H4 (cell line): ENCODE data around the gene DNAH10. TPM values are rescaled to one million over a fixed set of nuclear protein-coding genes. Genes with fewer than 3 reads are reported as not detected.

Source experiments
- DNase-seq: peaks from one replicate; pipeline ENCODE4 v3.0.0-alpha.2; 2015; ENCODE audit warnings: low spot score
- total RNA-seq: library from RNA; depleted of rRNA; stranded (reverse); fragments of >200 nt; shearing (Covaris generic); gene quantifications from 2 replicates; pipeline ENCODE4 v1.2.3, GENCODE V29; 2014

DNAH10 gene
- total RNA-seq, 1 experiment from 2014 or later = 0.17 TPM

GRCh38 chr12:123790905-123791467 lies 28.9 kb downstream of the DNAH10 start:
- DNase-seq = no peak

DNA sequence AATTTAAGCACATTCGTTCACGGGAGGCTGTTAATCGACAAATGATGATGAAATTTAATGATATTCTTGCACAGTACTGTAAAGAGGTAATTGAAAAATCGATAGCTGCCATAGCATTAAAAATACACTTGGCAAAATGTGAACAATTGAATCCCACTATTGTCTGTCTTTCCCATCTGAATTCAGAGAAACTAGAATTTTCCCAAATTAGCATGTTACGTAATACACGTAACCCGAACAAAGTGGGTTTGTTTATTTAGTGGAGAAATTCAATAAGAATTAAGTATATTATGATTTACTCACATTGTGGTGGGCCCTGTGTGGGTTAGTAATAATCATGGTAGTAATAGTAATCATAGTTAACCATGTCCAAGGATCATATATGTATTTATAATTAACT lies 31.9 kb downstream of the DNAH10 start:
- DNase-seq = no peak

DNA sequence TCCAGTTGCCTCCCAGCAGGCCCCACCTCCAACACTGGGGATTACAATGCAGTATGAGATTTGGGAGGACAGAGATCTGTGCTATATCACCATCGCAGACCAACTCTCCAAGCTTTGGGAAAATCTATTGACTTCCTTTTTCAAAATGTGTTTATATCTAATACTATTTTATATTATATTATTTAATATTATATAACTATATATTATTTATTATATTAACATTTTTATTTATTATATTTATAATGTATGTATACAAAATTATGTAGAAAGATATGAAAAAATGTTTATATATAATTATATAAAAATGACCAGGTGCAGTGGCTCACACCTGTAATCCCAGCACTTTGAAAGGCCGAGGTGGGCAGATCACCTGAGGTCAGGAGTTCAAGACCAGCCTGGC lies 36.4 kb downstream of the DNAH10 start:
- no peak for DNase-seq

- DNase-seq = no peak
Observed at GRCh38 chr12:123799227-123799626, 37.1 kb downstream of the DNAH10 start.

- DNase-seq = no peak
Observed at GRCh38 chr12:123801573-123802178, 39.6 kb downstream of the DNAH10 start.

DNA sequence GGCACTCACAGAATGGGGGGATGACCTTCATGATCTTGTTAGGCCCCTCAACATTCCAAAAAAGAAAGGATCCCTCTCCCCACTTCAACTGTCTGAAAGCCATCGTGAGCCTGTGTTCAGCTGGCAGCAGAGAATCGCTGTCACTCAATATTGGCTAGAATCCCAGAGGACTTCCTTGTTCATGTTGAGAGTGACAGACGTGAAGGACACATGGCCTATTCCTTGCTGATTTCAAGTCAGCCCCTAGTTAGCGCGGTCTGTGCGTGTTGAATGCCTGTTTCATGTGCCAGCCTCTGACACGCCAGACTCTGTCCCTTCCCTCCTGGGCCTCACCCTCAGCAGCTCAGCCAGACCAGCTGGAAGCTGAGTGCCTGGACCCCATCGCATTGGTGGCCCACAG lies 43.1 kb downstream of the DNAH10 start:
- DNase-seq = no peak

DNA sequence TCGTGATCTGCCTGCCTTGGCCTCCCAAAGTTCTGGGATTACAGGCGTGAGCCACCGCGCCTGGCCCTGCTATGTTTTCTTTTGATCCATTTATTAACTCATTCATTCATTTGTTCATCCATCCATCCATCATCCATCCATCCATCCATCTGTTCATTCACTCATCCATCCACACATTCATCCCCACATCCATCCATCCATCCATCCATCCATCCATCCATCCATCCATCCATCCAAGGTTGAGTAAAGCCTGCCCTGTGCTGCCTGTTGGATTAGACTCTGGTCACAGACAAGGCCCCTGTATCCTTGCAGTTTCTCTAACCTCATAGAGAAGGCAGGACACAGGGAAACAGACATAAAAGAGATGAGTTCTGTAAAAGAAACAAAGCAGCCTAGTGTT lies 44.9 kb downstream of the DNAH10 start:
- DNase-seq = no peak

GRCh38 chr12:123807670-123808069 lies 45.6 kb downstream of the DNAH10 start:
- DNase-seq = peak; percentile 49

DNA sequence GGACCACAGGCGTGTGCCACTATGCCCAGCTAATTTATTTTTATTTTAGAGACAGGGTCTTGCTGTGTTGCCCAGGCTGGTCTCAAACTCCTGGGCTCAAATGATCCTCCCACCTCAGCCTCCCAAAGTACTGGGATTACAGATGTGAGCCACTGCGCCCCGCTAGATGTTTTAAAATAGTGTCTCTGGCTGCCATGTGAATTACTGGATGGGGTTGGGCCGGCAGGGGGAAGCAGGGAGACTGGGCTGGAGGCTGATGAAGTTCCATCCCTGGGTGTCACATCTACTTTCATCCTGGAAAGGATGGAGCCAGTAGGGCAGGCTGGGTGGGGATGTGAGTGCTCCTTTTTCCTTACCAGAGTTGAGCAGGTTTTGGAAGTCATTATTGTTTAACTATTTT lies 46.1 kb downstream of the DNAH10 start:
- peak; percentile 29 for DNase-seq

GRCh38 chr12:123813349-123813748 lies 51.2 kb downstream of the DNAH10 start:
- DNase-seq = peak; percentile 67

DNA sequence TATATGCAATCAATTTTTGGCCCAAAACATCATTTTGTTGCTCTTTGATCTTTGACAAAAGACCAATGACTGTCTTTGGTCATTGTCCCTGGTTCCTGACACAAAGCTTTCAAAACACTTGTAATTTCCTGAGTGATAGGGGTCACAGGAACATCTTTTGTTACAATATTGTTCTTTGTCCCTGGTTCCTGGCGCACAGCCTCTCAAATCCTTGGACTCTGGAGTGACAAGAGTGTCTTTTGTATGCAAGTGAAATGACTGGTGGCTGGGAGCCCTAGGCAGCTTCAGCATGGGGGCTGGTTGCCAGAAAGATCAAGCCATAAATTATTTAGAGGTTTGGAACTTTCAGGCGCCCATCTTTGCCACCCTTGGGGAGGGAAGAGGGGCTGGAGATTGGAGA lies 53.9 kb downstream of the DNAH10 start:
- no peak for DNase-seq

DNA sequence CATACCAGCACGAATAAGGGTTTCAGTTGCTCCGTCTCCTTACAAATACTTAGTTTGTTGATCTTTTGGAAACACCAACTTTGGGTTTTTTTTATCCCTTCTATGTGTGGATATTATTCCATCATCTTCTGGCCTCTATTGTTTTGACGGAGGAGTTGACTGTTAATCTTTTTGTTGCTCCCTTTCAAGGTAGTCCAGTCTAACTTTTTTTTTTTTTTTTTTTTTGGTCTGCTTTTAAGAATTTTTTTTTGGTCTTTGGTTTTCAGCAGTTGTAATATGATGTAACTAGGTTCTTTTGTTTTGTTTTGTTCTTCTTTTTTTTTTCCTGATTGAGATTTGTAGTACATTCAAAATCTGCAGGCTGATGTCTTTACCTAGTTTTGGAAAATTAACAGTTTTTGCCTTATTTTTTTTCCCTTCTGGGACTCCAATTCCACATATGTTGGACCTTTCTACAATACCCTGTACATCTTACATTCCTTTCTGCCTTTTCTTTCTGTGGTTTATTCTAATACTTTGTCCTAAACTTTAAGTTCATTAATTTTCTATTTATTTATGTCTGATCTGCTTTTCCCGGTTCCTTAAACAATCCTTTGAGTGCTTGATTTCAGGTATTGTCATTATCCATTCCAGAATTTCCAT lies 54.9 kb downstream of the DNAH10 start:
- DNase-seq = no peak

DNA sequence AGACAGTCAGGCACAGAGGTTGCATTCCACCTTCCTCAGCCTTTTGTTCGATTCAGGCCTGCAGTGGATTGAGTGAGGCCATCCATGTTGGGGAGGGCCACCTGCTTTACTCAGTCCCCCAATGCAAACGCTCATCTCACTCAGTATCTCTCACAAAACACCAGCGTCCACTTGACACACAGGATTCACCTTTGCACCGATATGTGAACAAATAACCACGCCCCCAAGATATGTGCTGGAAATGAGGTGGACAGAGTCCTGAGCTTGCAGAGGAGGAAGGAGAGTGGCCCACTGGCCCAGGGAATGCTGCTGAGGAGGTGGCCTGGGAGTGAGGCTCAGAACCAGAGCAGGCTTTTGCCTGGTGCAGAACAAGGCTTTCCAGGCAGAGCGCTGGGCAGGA lies 60.7 kb downstream of the DNAH10 start:
- DNase-seq = no peak

- no peak for DNase-seq
Observed at GRCh38 chr12:123828120-123828519, 66.0 kb downstream of the DNAH10 start.

DNA sequence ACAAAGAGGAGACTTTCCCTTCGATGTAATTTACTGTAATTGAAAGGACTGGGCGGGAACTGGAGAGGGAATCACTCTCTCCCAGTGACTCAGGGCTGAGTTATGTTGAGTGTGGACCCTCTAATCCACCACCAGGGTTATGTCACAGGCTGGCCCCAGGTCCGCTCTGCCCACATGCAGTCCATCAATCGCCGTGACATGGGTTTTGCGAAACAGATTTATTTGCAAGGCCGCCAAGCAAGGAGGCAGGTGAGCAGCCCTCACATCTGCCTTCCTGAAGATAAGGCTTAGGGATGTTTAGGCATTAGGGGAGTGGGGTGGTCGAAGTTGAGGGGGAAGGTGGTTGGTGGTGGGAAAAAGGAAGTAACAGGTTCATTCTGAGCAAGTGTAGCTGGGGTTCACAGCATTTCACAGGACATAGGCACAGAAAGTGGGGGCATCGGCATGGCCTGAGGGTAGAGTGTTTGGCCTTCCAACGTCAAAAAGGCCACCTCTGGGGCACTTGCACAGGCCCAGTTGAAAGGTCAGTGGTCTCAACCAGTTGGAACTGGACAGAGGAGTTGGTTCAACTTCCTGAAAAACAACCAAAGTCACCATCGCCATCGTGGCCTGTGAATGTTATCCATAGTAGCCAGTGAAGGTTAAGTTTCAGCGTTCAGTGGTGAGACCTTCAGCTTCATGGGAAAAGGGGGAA lies 66.9 kb downstream of the DNAH10 start:
- DNase-seq = no peak

GRCh38 chr12:123829561-123829960 lies 67.5 kb downstream of the DNAH10 start:
- no peak for DNase-seq

DNA sequence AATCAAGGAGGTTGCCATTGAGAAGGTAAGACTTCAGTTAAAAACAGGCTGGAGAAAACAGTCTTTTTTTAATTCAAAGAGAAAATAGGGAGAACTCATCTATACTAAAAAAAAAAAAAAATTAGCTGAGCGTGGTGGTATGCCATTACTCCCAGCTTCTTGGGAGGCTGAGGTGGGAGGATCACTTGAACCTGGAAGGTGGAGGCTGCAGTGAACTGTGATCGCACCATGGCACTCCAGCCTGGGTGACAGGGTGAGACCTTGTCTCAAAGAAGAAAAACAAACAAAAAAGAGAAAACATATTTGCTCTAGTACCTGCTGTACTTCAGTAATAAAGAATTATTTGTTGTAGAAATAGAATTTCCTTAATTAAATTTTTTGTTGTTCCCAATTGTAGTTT lies 68.6 kb downstream of the DNAH10 start:
- DNase-seq = no peak

DNA sequence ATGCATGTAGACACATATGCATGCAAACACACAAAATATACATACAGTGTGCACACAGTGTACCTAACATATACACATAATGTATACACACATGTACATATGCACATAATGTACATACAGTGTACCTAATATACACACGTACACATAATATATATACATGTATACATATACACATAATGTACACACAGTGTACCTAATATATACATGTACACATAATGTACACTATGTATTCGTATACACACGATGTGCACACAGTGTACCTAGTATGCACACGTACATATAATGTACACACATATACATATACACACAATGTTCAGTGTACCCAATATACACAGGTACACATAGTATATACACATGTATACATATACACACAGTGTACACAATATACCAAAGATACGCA lies 70.0 kb downstream of the DNAH10 start:
- no peak for DNase-seq

DNA sequence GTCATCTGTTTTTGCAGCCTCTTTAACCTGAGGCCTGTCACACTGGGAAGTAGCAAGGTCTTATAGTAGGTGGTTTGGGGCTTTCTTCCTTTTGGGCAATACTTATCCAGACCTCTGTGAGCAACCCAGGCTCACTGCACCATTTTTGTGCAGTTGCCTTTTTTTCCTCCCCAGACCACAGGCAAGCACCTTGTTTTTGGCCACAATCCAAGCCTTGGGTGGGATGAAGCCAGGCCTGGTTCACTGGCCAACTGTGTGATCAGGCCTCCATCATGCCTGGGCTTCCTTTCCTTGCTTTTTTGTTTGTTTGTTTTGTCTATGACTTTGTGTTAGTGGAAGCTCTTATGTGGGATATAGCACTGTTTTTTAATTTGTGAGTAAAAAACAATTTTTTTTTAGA lies 71.7 kb downstream of the DNAH10 start:
- no peak for DNase-seq

DNA sequence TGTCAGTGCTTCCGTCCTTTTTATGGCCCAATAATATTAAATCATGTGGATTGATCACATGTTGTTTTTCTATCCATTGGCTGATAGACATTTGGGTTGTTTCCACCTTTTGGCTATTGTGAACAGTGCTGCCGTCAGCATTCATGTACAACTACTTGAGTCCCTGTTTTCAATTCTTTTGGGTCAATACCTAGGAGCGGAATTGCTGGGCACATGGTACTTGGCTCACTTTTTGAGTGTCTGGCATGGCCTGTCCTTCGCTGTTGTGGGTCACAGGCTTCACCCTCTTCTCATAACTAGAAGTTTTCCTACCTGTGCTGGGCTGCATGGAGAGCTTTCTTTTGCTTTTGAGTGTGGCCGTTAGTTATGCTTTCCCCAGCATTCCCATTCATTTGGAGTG lies 72.7 kb downstream of the DNAH10 start:
- DNase-seq = no peak

DNA sequence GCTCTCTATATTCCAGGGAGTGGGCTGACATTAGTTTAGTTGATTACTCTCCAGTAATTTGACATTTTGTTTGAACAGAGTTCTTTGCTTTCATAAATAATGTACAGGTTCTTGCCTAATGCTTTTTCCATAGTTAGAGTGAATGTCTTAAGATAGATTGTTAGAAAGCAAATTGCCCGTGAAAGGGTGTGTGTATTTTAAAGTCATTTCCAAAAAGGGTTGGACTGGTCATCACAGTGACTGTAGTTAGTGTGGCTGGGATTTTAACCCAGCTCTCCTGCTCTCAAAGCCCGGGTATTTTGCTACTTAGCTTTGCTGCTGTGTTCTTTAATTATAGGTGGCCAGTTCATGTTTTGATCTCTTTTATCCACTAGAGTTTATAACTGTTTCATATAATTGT lies 74.2 kb downstream of the DNAH10 start:
- no peak for DNase-seq

DNA sequence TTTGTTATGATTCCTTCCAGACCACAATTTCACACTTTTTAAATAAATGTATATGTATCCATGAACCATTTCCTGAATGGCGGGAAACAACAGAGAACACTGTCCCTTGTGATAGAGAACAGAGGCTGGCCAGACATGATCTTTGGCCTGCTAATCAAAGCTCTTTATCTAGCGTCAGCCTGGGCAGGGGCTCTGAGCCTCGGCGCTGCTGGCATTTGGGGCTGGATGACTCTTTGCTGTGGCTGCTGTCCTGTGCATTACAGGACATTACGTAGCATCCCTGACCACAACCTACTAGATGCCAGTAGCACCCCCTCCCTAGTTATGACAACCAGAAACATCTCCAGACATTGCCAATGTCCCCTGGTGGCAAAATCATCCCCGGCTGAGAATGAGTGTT lies 77.7 kb downstream of the DNAH10 start:
- DNase-seq = no peak
